MCF 10A (cell line): ENCODE data around the gene MTUS2. TPM values are rescaled to one million over a fixed set of nuclear protein-coding genes. Genes with fewer than 3 reads are reported as not detected.
A peak's percentile ranks its signal among the peaks of the same experiment; 100 is the strongest.

ENCODE experiments used
- BruUV-seq: library from RNA; stranded (reverse); fragments of 400-500 nt; replicated peaks from 2 replicates; lab custom pipeline; 2021; lab: Mats Ljungman, UMichigan
- CTCF ChIA-PET: fragments of 300-600 bp; sonication (Branson Sonifier 250); formaldehyde crosslinking; extraction: SDS; loops from one replicate; lab custom pipeline; 2021; ENCODE audit warnings: antibody characterized with exemption, inconsistent platforms; lab: Yijun Ruan, JAX
- POLR2A ChIA-PET: fragments of 300-600, 350-650 bp; sonication (Branson Sonifier 250); formaldehyde crosslinking; extraction: SDS; loops from one replicate; lab custom pipeline; 2020; ENCODE audit warnings: antibody characterized with exemption, inconsistent platforms; lab: Yijun Ruan, JAX
- DNase-seq: peaks from one replicate; pipeline ENCODE4 v3.0.0-alpha.2; 2018; ENCODE audit not compliant: unreplicated experiment
- H3K27ac Mint-ChIP-seq: one replicate; pipeline ENCODE4 v1.8.0; 2022; ENCODE audit warnings: mild to moderate bottlenecking, low read depth, mixed read lengths; ENCODE audit not compliant: unreplicated experiment
- H3K27me3 Mint-ChIP-seq: one replicate; pipeline ENCODE4 v1.8.0; 2022; ENCODE audit warnings: mixed read lengths; ENCODE audit not compliant: insufficient read depth, unreplicated experiment
- H3K36me3 Mint-ChIP-seq: one replicate; pipeline ENCODE4 v1.8.0; 2022; ENCODE audit warnings: mild to moderate bottlenecking, moderate library complexity, mixed read lengths; ENCODE audit not compliant: insufficient read depth, unreplicated experiment
- H3K4me1 Mint-ChIP-seq: one replicate; pipeline ENCODE4 v1.8.0; 2022; ENCODE audit warnings: mixed read lengths; ENCODE audit not compliant: insufficient read depth, unreplicated experiment
- H3K4me3 Mint-ChIP-seq: one replicate; pipeline ENCODE4 v1.8.0; 2022; ENCODE audit warnings: mild to moderate bottlenecking, moderate library complexity, mixed read lengths; ENCODE audit not compliant: unreplicated experiment
- H3K9me3 Mint-ChIP-seq: one replicate; pipeline ENCODE4 v1.8.0; 2022; ENCODE audit warnings: mixed read lengths; ENCODE audit not compliant: unreplicated experiment
- intact Hi-C: fragments of 100-400 bp; cut with micrococcal nuclease; formaldehyde crosslinking; loops from 2 replicates; pipeline ENCODE4 v1.14.1; 2022
- total RNA-seq: library from RNA; stranded (reverse); gene quantifications from 2 replicates; pipeline ENCODE4 v1.2.3, GENCODE V29; 2022
- TF ChIP-seq, protein P1 (sequence below): fragments of 200-600 bp; IDR thresholded peaks from one replicate; pipeline ENCODE4 v1.8.0; 2022; ENCODE audit warnings: antibody characterized with exemption, mild to moderate bottlenecking; ENCODE audit not compliant: unreplicated experiment

The MTUS2 gene
- total RNA-seq, 1 experiment from 2014 or later, result not detected

DNA sequence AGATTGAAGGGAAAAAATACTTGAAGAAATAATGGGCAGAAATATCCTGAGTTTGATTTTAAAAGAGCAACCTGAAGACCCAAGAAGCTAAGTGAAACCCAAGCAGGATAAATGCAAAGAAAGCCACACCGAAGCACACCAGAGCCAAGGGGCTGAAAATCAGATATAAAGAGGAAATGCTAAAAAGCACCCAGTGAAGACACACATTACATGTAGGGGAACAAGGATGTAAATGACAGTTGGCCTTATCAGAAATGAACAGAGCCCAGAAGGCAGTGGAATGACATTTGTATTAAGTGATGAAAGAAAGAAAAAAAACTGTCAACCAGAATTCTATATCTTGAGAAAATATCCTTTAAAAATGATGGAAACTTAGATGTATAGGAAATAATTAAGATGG is 636.3 kb downstream of the MTUS2 start:
- Mint-ChIP-seq H3K4me1 (peaks cover 26% of the 10 kb centered on the region), H3K36me3 (peaks cover 6% of the 10 kb centered on the region), H3K27me3 (no peaks in the 10 kb centered on the region), H3K27ac (no peak overlapping the region), H3K4me3 (no peak overlapping the region), H3K9me3 (no peaks in the 10 kb centered on the region)
- TF ChIP-seq, protein P1, sequence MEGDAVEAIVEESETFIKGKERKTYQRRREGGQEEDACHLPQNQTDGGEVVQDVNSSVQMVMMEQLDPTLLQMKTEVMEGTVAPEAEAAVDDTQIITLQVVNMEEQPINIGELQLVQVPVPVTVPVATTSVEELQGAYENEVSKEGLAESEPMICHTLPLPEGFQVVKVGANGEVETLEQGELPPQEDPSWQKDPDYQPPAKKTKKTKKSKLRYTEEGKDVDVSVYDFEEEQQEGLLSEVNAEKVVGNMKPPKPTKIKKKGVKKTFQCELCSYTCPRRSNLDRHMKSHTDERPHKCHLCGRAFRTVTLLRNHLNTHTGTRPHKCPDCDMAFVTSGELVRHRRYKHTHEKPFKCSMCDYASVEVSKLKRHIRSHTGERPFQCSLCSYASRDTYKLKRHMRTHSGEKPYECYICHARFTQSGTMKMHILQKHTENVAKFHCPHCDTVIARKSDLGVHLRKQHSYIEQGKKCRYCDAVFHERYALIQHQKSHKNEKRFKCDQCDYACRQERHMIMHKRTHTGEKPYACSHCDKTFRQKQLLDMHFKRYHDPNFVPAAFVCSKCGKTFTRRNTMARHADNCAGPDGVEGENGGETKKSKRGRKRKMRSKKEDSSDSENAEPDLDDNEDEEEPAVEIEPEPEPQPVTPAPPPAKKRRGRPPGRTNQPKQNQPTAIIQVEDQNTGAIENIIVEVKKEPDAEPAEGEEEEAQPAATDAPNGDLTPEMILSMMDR, result no peak
- no peak for DNase-seq
- intact Hi-C loops, result loop anchor here (2.0 kb wide), 1 partner anchor 20 kb away; no protein-coding TSS in a partner anchor
- ChIA-PET CTCF (interaction anchor here (0.7 kb wide), 1 partner anchor 88 kb away, joined by 3 read pairs; no protein-coding TSS in a partner anchor), POLR2A (interaction anchor here (1.0 kb wide), 1 partner anchor 111 kb away, joined by 3 read pairs; no protein-coding TSS in a partner anchor)
- BruUV-seq, result no TSS peak

DNA sequence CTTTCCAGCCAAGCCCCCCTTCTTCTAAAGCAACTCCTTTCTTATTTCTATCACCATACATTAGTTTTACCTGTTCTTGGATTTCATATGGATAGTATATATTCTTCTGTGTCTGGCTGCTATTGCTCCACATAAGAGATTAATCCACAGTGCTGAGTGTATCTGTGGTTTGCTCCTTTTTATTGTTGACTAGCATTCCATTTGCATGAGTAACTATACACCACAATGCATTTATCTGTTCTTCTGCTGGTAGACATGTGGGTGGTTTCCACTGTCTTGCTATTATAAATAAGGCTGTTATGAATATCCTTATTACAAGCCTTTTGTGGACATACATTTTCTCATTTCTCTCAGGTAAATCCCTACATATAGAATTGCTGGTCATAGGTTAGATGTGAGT is 637.2 kb downstream of the MTUS2 start:
- TF ChIP-seq, protein P1, result no peak
- H3K36me3 Mint-ChIP-seq, result peaks cover 6% of the 10 kb centered on the region
- intact Hi-C loops, result loop anchor here (2.0 kb wide), 1 partner anchor 20 kb away; no protein-coding TSS in a partner anchor
- no peaks in the 10 kb centered on the region for H3K9me3 Mint-ChIP-seq
- POLR2A ChIA-PET, result no interaction called here
- H3K27ac Mint-ChIP-seq, result no peak overlapping the region
- no peaks in the 10 kb centered on the region for H3K27me3 Mint-ChIP-seq
- BruUV-seq, result no TSS peak
- CTCF ChIA-PET, result no interaction called here
- DNase-seq, result peak; percentile 82
- peaks cover 26% of the 10 kb centered on the region for H3K4me1 Mint-ChIP-seq
- H3K4me3 Mint-ChIP-seq, result no peak overlapping the region

DNA sequence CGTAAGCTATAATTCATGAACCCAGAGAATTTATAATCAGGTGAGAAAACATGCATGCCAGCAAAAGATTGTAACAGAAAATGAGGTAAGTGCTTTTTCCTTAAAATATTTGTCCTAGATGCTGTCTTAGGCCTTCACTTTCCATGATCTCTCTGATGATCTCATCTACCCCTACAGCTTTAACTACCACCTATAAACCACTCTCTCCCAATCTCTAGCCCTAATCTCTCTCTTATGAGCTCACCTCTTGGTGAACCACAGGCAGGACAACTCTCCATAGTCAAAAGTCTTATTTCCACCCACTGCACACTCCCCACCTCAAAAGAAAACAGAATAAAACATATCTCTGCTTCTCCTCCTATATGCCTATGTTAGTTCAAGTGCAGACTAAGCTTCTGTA is 638.3 kb downstream of the MTUS2 start:
- no peak overlapping the region for H3K27ac Mint-ChIP-seq
- H3K27me3 Mint-ChIP-seq, result no peaks in the 10 kb centered on the region
- no TSS peak for BruUV-seq
- DNase-seq, result no peak
- peaks cover 26% of the 10 kb centered on the region for H3K4me1 Mint-ChIP-seq
- ChIA-PET CTCF (interaction anchor here (0.8 kb wide), 1 partner anchor 13 kb away, joined by 3 read pairs; no protein-coding TSS in a partner anchor), POLR2A (interaction anchor here (1.1 to 1.8 kb wide), 2 partner anchors 21 to 23 kb away, joined by 3 to 4 read pairs; no protein-coding TSS in a partner anchor)
- no peaks in the 10 kb centered on the region for H3K9me3 Mint-ChIP-seq
- intact Hi-C loops, result no loop called here
- no peak overlapping the region for H3K4me3 Mint-ChIP-seq
- H3K36me3 Mint-ChIP-seq, result peaks cover 2% of the 10 kb centered on the region
- TF ChIP-seq, protein P1, result no peak

DNA sequence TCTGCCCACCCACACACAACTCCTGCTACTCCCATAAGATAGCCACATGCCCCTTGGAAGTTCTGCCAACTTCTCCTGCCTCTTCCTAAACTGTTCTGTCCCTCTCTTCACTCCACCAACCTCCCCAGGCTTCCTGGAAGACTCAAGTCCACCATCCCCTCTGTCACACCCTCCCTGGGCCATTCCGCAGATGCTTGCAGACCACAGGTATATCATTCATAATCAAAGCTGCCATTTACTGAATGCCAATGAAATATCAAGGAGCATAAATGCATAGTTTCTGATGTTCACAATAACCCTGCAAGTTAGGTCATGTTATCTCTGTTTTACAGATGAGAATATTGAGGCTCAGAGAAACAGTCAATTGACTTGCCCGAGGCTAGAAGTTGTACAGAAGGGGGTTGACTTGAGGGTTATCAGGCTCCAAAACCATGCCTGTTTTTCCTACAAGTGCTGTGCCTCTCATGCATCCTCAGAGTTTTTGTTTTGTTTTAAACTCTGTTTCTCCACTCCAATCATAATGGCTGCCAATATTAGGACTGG is 639.7 kb downstream of the MTUS2 start:
- TF ChIP-seq, protein P1, result no peak
- Mint-ChIP-seq H3K36me3 (no peaks in the 10 kb centered on the region), H3K9me3 (no peaks in the 10 kb centered on the region), H3K27me3 (no peaks in the 10 kb centered on the region), H3K4me3 (no peak overlapping the region), H3K27ac (no peak overlapping the region), H3K4me1 (peaks cover 21% of the 10 kb centered on the region)
- POLR2A ChIA-PET, result no interaction called here
- intact Hi-C loops, result no loop called here
- no peak for DNase-seq
- no TSS peak for BruUV-seq
- CTCF ChIA-PET, result interaction anchor here (0.8 to 1.3 kb wide), 2 partner anchors 12 to 1606 kb away, joined by 4 to 7 read pairs; no protein-coding TSS in a partner anchor
